ENCODE results near the gene RIMBP2.

The RIMBP2 gene

GRCh38 chr12:130562716-130563115 is 153.4 kb downstream of the RIMBP2 start:
- no peak for DNase-seq

DNA sequence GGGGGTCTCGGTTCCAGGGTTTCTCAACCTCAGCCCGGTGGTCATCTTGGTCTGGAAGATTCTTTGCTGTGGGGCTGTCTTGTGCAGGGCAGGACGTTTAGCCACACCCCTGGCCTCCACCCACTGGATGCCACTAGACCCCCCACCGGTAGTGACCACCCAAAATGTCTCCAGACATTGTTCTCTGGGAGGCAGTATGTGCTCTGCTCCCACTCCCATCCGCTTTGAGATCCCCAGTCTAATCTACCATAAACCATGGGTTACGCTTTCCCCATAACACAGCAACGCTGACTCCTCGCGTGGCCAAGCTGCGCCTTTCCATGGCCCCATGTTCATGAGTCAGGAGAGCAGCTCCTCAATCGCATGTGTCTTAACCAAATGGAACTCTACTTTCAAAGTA is 155.8 kb downstream of the RIMBP2 start:
- no peak for DNase-seq

DNA sequence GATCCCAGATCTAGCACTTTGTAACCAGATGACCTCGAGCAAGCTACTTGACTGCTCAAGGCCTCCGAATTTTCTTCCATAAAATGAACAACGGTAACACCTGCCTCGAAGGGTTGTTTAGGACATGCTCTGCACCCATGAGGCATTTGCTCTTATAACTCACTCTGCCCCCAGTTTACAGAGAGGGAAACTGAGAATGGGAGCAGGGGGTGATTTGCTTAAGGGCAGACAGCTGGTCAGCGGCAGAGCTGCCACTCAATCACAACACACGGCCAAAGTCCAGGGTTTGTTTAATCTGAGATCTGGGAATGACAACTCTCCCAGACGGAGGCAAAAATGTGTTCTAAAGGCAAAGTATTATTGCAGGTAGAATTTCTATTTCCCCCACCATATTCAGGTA is 156.3 kb downstream of the RIMBP2 start:
- no peak for DNase-seq

DNA sequence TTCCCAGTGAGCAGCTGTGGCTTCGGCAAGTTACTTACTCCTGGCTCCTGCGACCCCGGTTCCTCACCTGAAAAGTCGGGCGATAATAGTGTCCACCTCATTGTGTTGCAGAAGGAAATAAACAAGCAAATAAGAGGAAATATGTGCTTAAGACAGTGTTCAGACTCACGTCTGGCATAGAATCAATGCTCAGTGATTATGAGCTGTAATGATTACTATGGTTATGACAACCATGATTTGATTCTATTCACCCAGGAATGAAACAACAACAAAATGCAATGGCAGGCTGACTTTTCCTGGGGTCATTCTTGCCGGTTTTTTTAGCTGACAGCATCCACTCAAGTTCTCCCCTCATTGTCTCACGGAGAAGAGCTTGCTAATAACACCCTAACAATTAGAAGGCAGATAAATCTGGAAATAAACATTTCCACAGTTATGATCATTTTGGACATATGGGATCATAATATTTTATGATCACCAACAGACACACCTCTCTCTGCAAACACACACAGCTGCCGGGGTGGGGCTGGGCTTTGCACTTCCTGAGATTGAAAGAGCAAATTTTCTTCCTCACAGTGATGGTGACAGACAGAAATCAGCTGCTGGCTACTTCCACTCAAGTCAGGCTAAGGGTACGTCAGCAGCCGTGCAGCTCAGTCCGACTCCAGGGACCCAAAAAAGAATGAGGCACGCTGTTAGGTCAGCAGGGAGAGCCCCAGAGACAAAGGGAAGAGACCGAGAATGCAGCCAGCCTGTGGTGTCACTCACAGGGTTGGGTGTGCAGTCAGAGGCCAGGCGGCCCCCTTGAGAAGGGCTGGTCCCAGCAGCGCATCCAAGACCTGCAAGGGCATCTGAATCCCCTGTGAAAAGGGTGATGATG is 158.0 kb downstream of the RIMBP2 start:
- DNase-seq: no peak

- DNase-seq: no peak
Observed at GRCh38 chr12:130557201-130557600, 158.9 kb downstream of the RIMBP2 start.

GRCh38 chr12:130556486-130557055 is 159.5 kb downstream of the RIMBP2 start:
- DNase-seq: no peak

GRCh38 chr12:130555628-130556485 is 160.2 kb downstream of the RIMBP2 start:
- no peak for DNase-seq

DNA sequence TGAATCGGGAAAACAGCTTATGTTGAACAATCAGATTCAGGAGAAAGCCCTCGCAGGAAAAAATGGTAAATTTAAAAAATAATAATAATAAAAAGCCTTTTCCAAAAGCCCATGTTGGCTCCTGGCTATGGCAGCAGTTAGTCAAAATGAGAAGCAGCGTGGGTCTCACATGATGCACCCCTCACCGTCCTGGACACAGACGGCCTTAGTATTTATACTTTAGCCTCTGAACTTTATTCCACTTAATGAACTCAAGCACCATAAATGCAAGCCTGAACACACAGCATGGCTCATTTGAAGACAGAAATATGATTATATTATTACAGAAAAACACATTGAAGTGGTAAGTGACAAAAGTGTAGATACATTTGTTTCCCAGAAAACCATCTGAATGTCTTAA is 160.9 kb downstream of the RIMBP2 start:
- DNase-seq: no peak

DNA sequence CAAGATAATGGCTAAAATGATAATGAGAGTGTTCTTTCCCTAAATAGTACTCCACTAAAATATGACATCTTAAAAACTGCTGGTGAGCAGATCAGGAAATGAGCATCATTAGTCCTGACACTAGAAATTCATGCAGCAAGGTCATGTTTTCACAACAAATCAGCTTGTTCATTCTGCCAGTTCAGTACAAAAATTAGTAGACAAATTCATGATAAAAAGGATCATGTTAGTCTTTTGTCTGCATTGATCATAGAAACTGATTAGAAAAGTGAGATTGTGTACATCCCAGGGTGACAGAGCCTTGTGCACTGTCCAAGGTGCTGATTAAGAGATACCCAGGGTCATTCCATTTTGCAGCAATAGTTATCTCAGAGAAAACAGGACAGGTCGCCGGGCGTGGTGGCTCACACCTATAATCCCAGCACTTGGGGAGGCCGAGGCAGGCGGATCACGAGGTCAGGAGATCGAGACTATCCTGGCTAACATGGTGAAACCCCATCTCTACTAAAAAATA is 163.6 kb downstream of the RIMBP2 start:
- no peak for DNase-seq

DNA sequence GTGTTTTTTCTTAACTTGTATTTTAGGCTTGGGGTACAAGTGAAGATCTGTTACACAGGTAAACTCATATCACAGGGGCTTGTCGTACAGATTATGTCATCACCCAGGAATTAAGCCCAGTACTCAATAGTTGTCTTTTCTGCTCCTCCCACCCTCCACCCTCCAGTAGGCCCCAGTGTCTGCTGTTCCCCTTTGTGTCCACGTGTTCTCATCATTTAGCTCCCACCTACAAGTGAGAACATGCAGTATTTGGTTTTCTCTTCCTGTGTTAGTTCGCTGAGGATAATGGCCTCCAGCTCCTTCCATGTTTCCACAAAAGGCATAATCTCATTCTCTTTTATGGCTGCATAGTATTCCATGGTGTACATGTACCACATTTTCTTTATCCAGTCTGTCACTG is 166.7 kb downstream of the RIMBP2 start:
- DNase-seq: no peak

DNA sequence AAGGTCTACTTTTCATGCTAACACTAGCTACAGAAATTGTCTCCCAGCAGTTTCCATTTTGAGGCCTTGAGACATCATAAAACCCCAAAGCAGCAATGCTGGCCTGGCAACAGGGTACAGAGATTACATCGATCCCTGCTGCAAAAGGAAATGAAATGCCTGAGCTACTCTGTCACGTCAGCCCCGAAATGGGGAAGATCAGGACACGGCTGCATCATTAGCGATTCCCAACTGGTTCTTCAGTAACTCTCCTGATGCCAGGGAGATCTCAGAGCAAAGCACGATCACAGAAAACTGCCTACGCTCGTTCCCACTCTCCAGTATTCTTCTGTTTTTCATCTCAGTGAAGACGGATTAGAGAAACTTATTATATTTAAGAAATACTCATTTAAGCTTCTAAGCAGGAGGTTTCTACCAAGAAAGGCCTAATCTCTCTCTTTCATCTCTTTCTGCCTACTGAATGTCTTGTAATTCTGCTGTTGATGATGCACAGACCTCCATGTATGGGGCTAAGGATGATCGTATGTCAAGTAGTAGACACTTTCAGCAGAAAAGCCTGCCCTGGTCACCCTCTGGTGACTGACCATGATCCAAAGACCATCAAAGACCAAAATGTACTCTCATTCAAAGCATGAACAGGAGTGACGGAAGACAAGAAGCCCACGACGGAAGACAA is 168.5 kb downstream of the RIMBP2 start:
- no peak for DNase-seq

DNA sequence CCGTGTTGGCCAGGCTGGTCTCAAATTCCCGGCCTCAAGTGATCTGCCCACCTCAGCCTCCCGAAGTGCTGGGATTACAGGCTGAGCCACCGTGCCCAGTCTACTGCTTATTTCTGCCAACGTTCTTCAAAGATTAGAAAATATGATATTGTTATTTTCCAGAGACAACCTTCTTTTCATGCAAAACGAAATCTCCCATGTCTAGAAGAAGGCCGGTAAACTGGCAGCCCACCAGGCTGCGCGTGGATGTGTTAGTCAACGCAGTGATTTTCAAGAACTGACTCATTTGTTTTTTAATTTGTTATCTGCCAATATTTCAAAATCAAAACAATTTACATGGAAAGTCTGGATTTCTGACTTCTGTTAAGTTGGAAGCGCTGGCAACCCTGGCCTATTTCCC is 169.6 kb downstream of the RIMBP2 start:
- no peak for DNase-seq

GRCh38 chr12:130545475-130545874 is 170.6 kb downstream of the RIMBP2 start:
- DNase-seq: no peak

GRCh38 chr12:130540376-130540775 is 175.7 kb downstream of the RIMBP2 start:
- no peak for DNase-seq

- DNase-seq: no peak
Observed at GRCh38 chr12:130538343-130539095, 177.6 kb downstream of the RIMBP2 start.

DNA sequence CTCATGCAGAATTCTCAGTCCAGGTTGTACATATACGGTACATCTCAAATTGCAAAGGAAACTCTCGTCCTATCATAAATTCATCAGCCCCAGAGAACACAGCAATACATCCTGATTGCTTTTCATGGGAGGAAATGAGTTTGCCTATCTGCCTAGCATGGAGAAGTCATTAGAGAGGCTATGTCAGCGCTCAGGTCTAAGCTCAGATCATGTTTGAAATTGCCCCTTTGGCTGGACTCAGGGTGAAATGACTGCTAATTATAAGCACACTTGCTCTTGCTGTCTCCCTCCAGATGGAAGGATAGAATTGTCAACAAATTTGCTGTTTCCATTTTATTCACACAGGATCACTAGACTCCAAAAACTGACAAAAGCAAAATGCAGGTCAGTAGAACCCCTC is 178.4 kb downstream of the RIMBP2 start:
- no peak for DNase-seq

DNA sequence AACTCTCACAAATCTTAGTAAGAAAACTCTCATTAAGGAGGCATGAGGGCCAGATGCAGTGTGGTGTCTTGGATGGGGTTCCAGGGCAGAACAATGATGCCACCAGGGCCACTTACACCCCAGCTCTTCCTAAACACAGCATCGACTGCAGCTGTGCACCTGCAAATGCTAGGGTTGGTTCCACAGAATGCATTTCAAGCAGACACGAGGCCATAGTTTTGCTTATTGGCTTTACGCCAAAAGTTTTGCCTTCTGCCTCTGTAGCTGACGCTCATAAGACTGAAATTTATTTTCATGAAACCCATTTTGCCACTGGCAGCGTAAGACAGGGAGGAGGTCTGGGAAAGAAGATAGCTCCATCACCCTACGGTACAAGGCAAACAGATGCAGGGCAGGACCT is 179.0 kb downstream of the RIMBP2 start:
- DNase-seq: no peak

DNA sequence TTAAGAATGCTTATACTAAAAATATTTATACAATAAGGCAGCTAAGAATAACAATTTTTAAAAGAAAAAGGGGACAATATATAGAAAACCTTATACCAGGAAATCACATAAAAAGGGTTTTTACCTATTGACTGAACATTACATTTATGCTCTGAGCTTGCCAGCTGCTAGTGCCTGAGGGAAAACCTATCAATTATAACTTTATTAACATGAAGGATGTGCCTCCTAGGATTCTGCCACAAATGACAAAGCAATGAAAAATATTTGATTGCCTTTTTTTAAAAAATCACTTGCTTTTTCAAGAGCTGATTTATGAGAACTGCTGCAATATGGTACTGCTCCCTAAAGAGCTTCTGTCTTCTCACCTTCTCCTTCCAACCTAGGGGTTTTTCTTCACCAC is 185.7 kb downstream of the RIMBP2 start:
- no peak for DNase-seq

DNA sequence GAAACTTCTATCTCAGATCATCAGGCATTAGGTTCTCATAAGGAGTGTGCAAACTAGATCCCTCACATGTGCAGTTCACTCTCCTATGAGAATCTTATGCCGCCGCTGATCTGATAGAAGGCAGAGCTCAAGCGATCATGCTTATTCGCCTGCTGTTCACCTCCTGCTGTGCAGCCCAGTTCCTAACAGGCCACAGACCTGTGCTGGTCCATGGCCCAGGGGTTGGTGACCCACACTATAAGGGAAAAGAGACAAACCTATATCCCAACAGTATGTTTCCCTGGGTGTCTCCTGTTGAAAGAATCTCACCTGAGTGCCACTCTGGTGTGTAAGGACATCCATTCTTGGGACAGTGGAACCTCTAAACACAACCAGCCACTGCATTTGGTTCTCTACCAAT is 186.3 kb downstream of the RIMBP2 start:
- DNase-seq: no peak

DNA sequence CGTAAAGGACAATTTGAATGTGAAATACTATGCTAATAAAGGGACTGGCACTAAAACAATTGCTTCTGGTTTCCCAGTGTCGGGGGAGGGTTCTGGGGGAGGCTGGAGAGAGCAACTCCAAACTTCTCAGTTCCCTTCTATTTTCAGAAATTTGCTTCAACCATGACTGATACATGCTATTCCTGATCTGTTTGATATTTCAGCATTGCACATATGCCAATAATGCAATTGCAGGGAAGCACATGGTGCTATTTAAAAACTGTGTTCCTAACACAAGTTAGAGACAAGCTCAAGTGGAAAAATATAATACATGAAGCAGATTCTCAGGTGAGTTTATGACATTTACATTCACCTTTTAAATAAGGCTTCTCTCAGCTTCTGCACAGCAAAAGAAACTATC is 188.9 kb downstream of the RIMBP2 start:
- no peak for DNase-seq

GRCh38 chr12:130526813-130527212 is 189.3 kb downstream of the RIMBP2 start:
- no peak for DNase-seq
